A549 treated with AZD2906 at 1 μM for 4 hours (cell line): Measurements from ENCODE around the gene FOXP4. TPM values are rescaled to one million over a fixed set of nuclear protein-coding genes. Genes with fewer than 3 reads are reported as not detected.

Experiments
- total RNA-seq: library from RNA; stranded (reverse); fragments of 200-300 nt; extraction: Qiagen RNA extraction; gene quantifications from 5 replicates; pipeline ENCODE4 v1.2.3, GENCODE V29; 2022

FOXP4 gene, protein sequence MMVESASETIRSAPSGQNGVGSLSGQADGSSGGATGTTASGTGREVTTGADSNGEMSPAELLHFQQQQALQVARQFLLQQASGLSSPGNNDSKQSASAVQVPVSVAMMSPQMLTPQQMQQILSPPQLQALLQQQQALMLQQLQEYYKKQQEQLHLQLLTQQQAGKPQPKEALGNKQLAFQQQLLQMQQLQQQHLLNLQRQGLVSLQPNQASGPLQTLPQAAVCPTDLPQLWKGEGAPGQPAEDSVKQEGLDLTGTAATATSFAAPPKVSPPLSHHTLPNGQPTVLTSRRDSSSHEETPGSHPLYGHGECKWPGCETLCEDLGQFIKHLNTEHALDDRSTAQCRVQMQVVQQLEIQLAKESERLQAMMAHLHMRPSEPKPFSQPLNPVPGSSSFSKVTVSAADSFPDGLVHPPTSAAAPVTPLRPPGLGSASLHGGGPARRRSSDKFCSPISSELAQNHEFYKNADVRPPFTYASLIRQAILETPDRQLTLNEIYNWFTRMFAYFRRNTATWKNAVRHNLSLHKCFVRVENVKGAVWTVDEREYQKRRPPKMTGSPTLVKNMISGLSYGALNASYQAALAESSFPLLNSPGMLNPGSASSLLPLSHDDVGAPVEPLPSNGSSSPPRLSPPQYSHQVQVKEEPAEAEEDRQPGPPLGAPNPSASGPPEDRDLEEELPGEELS
- total RNA-seq = 18.3 to 27.7 TPM (median 25.9 TPM) in 5 replicates

DNA sequence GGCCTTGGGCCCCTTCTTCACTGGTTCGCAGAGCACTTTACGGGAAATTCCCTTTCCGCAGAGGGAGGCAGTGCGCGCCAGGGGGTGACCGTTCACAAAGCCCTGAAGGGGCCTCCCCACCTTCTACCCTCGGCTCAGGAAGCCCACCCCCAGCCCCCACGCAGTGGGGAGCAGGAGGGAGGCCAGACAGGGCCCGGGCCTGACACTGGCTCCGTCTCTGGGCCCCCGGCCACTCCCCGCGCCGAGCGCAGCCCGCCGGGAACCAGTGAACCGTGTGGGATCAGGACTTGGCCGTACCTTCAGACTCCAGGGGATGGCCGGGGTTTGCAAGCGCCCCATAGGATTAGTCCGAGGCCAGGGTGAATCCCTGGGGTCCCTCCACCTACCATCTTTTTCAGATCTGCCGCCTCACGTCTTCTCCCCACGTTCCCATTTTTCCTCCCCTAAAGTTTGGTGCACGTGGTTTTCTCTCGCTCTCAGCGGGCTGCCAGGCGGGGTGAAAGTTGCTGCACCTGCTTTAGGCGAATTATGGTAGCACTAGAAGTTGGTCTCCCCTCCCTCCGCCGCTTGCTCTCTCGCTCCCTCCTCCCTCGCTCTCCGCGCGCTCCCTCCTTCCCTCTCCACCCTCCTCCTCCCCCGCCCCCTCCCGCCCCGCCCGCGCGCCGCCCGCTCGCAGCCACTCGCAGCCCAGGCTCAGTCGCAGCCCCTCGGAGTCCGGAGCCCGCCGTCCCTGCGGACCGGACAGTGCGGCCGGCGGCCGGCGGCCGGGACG lies at the start of gene FOXP4:
FOXP4 (plus strand) TSS at position 679 of the 772 bp plus-strand sequence. CDS start 19,380 bp downstream, outside the sequence.

GRCh38 chr6:41638002-41638934 lies 92.1 kb downstream of the FOXP4 start, which contains the start of gene MDFI:
Gene MDFI, plus strand, starts transcription at chr6:41638468. Its CDS starts 282 bp downstream, at chr6:41638750.

Other genes starting within 250 kb of the FOXP4 start
- gene NCR2, start 210.8 kb upstream of the FOXP4 start, total RNA-seq = not detected in 5 replicates
- gene MDFI, start 92.1 kb downstream of the FOXP4 start, total RNA-seq = 0.52 to 1.1 TPM (median 0.58 TPM) in 5 replicates
- gene TFEB, start 189.2 kb downstream of the FOXP4 start, total RNA-seq = 7.7 to 13.2 TPM (median 11.7 TPM) in 5 replicates
- 0.09 to 0.38 TPM (median 0.16 TPM) in 5 replicates for gene PGC, start 201.0 kb downstream of the FOXP4 start, total RNA-seq
- gene FRS3, start 233.5 kb downstream of the FOXP4 start, total RNA-seq = 2.2 to 3.1 TPM (median 2.8 TPM) in 5 replicates
- 0.74 to 1.7 TPM (median 0.76 TPM) in 5 replicates for gene PRICKLE4, start 234.4 kb downstream of the FOXP4 start, total RNA-seq
- gene TOMM6, start 241.3 kb downstream of the FOXP4 start, total RNA-seq = 282 to 306 TPM (median 287 TPM) in 5 replicates